ENCODE results near the gene ZNF23.
"Not testable (repeated sequence)": the region's sequence is repeated elsewhere in the genome, so short reads cannot be mapped to it uniquely, and the experiment has no call there.

Gene ZNF23

GRCh38 chr16:71461686-71462648 is at the start of gene ZNF23:
TSS of gene ZNF23 (minus strand) at chr16:71462247. CDS start at chr16:71456796, 5,451 bp downstream.
- DNase-seq (ENCODE audit: low spot score): peak; percentile 89

GRCh38 chr16:71507061-71507460 is 45.0 kb upstream of the ZNF23 start:
- no peak for DNase-seq (ENCODE audit: low spot score)

GRCh38 chr16:71504901-71505300 is 42.9 kb upstream of the ZNF23 start:
- DNase-seq (ENCODE audit: low spot score): no peak

- DNase-seq (ENCODE audit: low spot score): not testable (repeated sequence)
Measured at GRCh38 chr16:71504051-71504450, 42.0 kb upstream of the ZNF23 start.

- DNase-seq (ENCODE audit: low spot score): no peak
Measured at GRCh38 chr16:71501547-71501946, 39.5 kb upstream of the ZNF23 start.

GRCh38 chr16:71500964-71501363 is 38.9 kb upstream of the ZNF23 start:
- no peak for DNase-seq (ENCODE audit: low spot score)

GRCh38 chr16:71499775-71500364 is 37.8 kb upstream of the ZNF23 start:
- peak; percentile 81 for DNase-seq (ENCODE audit: low spot score)

GRCh38 chr16:71498031-71498430 is 36.0 kb upstream of the ZNF23 start:
- DNase-seq (ENCODE audit: low spot score): no peak

- DNase-seq (ENCODE audit: low spot score): no peak
Measured at GRCh38 chr16:71493213-71493612, 31.2 kb upstream of the ZNF23 start.

- no peak for DNase-seq (ENCODE audit: low spot score)
Measured at GRCh38 chr16:71492786-71493185, 30.7 kb upstream of the ZNF23 start.

- no peak for DNase-seq (ENCODE audit: low spot score)
Measured at GRCh38 chr16:71491054-71491453, 29.0 kb upstream of the ZNF23 start.

- DNase-seq (ENCODE audit: low spot score): no peak
Measured at GRCh38 chr16:71490361-71490760, 28.3 kb upstream of the ZNF23 start.

- no peak for DNase-seq (ENCODE audit: low spot score)
Measured at GRCh38 chr16:71489122-71489521, 27.1 kb upstream of the ZNF23 start, which contains the start of gene ZNF19. TSS of gene ZNF19 (minus strand) at chr16:71489324. CDS start at chr16:71482114, 7,210 bp downstream.

GRCh38 chr16:71484006-71484893 is 22.2 kb upstream of the ZNF23 start:
- peak; percentile 98 for DNase-seq (ENCODE audit: low spot score)

- no peak for DNase-seq (ENCODE audit: low spot score)
Measured at GRCh38 chr16:71482569-71482968, 20.5 kb upstream of the ZNF23 start.

GRCh38 chr16:71480956-71481355 is 18.9 kb upstream of the ZNF23 start:
- no peak for DNase-seq (ENCODE audit: low spot score)

GRCh38 chr16:71479420-71479819 is 17.4 kb upstream of the ZNF23 start:
- peak; percentile 59 for DNase-seq (ENCODE audit: low spot score)

- DNase-seq (ENCODE audit: low spot score): no peak
Measured at GRCh38 chr16:71476457-71477124, 14.5 kb upstream of the ZNF23 start.

GRCh38 chr16:71474864-71475263 is 12.8 kb upstream of the ZNF23 start:
- DNase-seq (ENCODE audit: low spot score): no peak

GRCh38 chr16:71473891-71474290 is 11.8 kb upstream of the ZNF23 start:
- DNase-seq (ENCODE audit: low spot score): no peak

- no peak for DNase-seq (ENCODE audit: low spot score)
Measured at GRCh38 chr16:71472931-71473330, 10.9 kb upstream of the ZNF23 start.

GRCh38 chr16:71472051-71472450 is 10.0 kb upstream of the ZNF23 start:
- DNase-seq (ENCODE audit: low spot score): no peak
